ENCODE data around the gene UGGT2. TPM values are rescaled to one million over a fixed set of nuclear protein-coding genes. Genes with fewer than 3 reads are reported as not detected.

Gene UGGT2
- polyA plus RNA-seq, 2 of the 4 experiments (the other 2 are of a cell fraction): 10.3 to 27.9 TPM

GRCh38 chr13:95813139-95813538 lies 240.1 kb downstream of the UGGT2 start:
- no peak overlapping the region for H3K27ac ChIP-seq
- ChIA-PET CTCF (interaction anchor here (1.1 to 2.2 kb wide), 2 partner anchors 21 to 111 kb away, joined by 3 to 11 read pairs; no protein-coding TSS in a partner anchor), POLR2A (no interaction called here)
- no peak for FAIRE-seq
- DNase-seq (ENCODE audit: low read depth in 1 of 2, low spot score in 1 of 2): no peak
- H3K4me1 ChIP-seq: no peaks in the 10 kb centered on the region
- ATAC-seq: no peak
- 62% methylated on average over 3 of the region's 3 CpGs for WGBS (ENCODE audit: missing lambda C conversion rate)
- H3K4me2 ChIP-seq: no peak overlapping the region
- H3K4me3 ChIP-seq: no peak overlapping the region
- TF ChIP-seq RFX5 (IDR thresholded peaks at IDR 0.05) (no peak), SREBF2 (IDR thresholded peaks at IDR 0.05) (no peak), MYC (IDR thresholded peaks at IDR 0.05; ENCODE audit: borderline replicate concordance, low read length) (no peak)
- H3K9me3 ChIP-seq: no peaks in the 10 kb centered on the region

GRCh38 chr13:95809429-95809828 lies 243.8 kb downstream of the UGGT2 start:
- Histone ChIP-seq H3K4me3 (no peak overlapping the region), H3K9me3 (peaks cover 15% of the 10 kb centered on the region; the same call in 2 of the 3 replicates), H3K27ac (no peak overlapping the region), H3K4me2 (no peak overlapping the region), H3K4me1 (no peaks in the 10 kb centered on the region)
- ChIA-PET CTCF (interaction anchor here (1.3 to 3.4 kb wide), 2 partner anchors 25 to 185 kb away, joined by 3 to 12 read pairs; no protein-coding TSS in a partner anchor), POLR2A (no interaction called here)
- TF ChIP-seq FOSL2 (IDR thresholded peaks at IDR 0.05) (no peak), FOSL2 (CRISPR knock-in tag; IDR thresholded peaks at IDR 0.05) (no peak), ZC3H11A (IDR thresholded peaks at IDR 0.05) (no peak), BHLHE40 (IDR thresholded peaks at IDR 0.05; ENCODE audit: low read depth, low read length) (no peak), SMC3 (IDR thresholded peaks at IDR 0.05) (no peak), RARB (CRISPR knock-in tag; IDR thresholded peaks at IDR 0.05) (no peak), EHF (CRISPR knock-in tag; IDR thresholded peaks at IDR 0.05) (no peak), EP300 (IDR thresholded peaks at IDR 0.05) (no peak), HOXB13 (CRISPR knock-in tag; IDR thresholded peaks at IDR 0.05; ENCODE audit: low read depth) (no peak), ATOH8 (CRISPR knock-in tag; IDR thresholded peaks at IDR 0.05; ENCODE audit: low read depth) (no peak), ESRRA (IDR thresholded peaks at IDR 0.05; ENCODE audit: borderline replicate concordance, low read length) (no peak), HDAC2 (IDR thresholded peaks at IDR 0.05) (no peak), GATA3 (IDR thresholded peaks at IDR 0.05; ENCODE audit: borderline replicate concordance) (no peak), NPAS2 (CRISPR knock-in tag; IDR thresholded peaks at IDR 0.05; ENCODE audit: borderline replicate concordance) (no peak), ELK1 (IDR thresholded peaks at IDR 0.05; ENCODE audit: low read depth, low read length) (no peak)
- WGBS (ENCODE audit: missing lambda C conversion rate): 92% methylated on average over 5 of the region's 5 CpGs
- FAIRE-seq (no peak), DNase-seq (ENCODE audit: low read depth in 1 of 2, low spot score in 1 of 2) (no peak), ATAC-seq (no peak)

GRCh38 chr13:95805921-95806320 lies 247.3 kb downstream of the UGGT2 start:
- no peak overlapping the region for H3K4me2 ChIP-seq
- FAIRE-seq (no peak), DNase-seq (ENCODE audit: low read depth in 1 of 2, low spot score in 1 of 2) (no peak), ATAC-seq (no peak)
- H3K9me3 ChIP-seq: peaks cover 15% of the 10 kb centered on the region; the same call in 2 of the 3 replicates
- H3K4me1 ChIP-seq: no peaks in the 10 kb centered on the region
- TF ChIP-seq GATA3 (IDR thresholded peaks at IDR 0.05; ENCODE audit: borderline replicate concordance): no peak
- TF ChIP-seq CHD2 (IDR thresholded peaks at IDR 0.05; ENCODE audit: low read length, partially characterized antibody): no peak
- no peak for TF ChIP-seq ZNF302 (CRISPR knock-in tag; IDR thresholded peaks at IDR 0.05)
- no peak for TF ChIP-seq SMC3 (IDR thresholded peaks at IDR 0.05)
- TF ChIP-seq RFX5 (IDR thresholded peaks at IDR 0.05): no peak
- TF ChIP-seq KDM1A (IDR thresholded peaks at IDR 0.05; ENCODE audit: low read depth): no peak
- no peak for TF ChIP-seq HOXB13 (CRISPR knock-in tag; IDR thresholded peaks at IDR 0.05; ENCODE audit: low read depth)
- TF ChIP-seq HEYL (CRISPR knock-in tag; IDR thresholded peaks at IDR 0.05): no peak
- no peak for TF ChIP-seq PHF8 (IDR thresholded peaks at IDR 0.05; ENCODE audit: borderline replicate concordance, low read depth)
- TF ChIP-seq MAX (IDR thresholded peaks at IDR 0.05): no peak
- no peak for TF ChIP-seq KDM5A (IDR thresholded peaks at IDR 0.05)
- no peak for TF ChIP-seq FOSL2 (IDR thresholded peaks at IDR 0.05)
- TF ChIP-seq FOSL2 (CRISPR knock-in tag; IDR thresholded peaks at IDR 0.05): no peak
- TF ChIP-seq E2F6 (IDR thresholded peaks at IDR 0.05; ENCODE audit: borderline replicate concordance, low read depth): no peak
- TF ChIP-seq JUNB (IDR thresholded peaks at IDR 0.05): no peak
- ChIA-PET POLR2A (no interaction called here), CTCF (no interaction called here)
- no peak overlapping the region for H3K27ac ChIP-seq
- H3K4me3 ChIP-seq: no peak overlapping the region

All from A549 (cell line).